ENCODE results near the gene HLX.

HLX gene

GRCh38 chr1:220882061-220882891 lies 3.0 kb downstream of the HLX start:
- DNase-seq (ENCODE audit: low read depth) = no peak

- no peak for DNase-seq (ENCODE audit: low read depth)
Observed at GRCh38 chr1:220884109-220884980, 5.1 kb downstream of the HLX start.

GRCh38 chr1:220884981-220885918 lies 6.0 kb downstream of the HLX start:
- no peak for DNase-seq (ENCODE audit: low read depth)

- no peak for DNase-seq (ENCODE audit: low read depth)
Observed at GRCh38 chr1:220885971-220886370, 6.7 kb downstream of the HLX start.

GRCh38 chr1:220886470-220887201 lies 7.4 kb downstream of the HLX start:
- no peak for DNase-seq (ENCODE audit: low read depth)

GRCh38 chr1:220887202-220887519 lies 7.9 kb downstream of the HLX start:
- no peak for DNase-seq (ENCODE audit: low read depth)

- no peak for DNase-seq (ENCODE audit: low read depth)
Observed at GRCh38 chr1:220887520-220888416, 8.5 kb downstream of the HLX start.

GRCh38 chr1:220888417-220888986 lies 9.3 kb downstream of the HLX start:
- no peak for DNase-seq (ENCODE audit: low read depth)

- no peak for DNase-seq (ENCODE audit: low read depth)
Observed at GRCh38 chr1:220889333-220889732, 10.1 kb downstream of the HLX start.

GRCh38 chr1:220889848-220890287 lies 10.6 kb downstream of the HLX start:
- DNase-seq (ENCODE audit: low read depth) = no peak

GRCh38 chr1:220890602-220891001 lies 11.4 kb downstream of the HLX start:
- DNase-seq (ENCODE audit: low read depth) = no peak

GRCh38 chr1:220891224-220892085 lies 12.2 kb downstream of the HLX start:
- no peak for DNase-seq (ENCODE audit: low read depth)

GRCh38 chr1:220892086-220892376 lies 12.8 kb downstream of the HLX start:
- DNase-seq (ENCODE audit: low read depth) = no peak

- DNase-seq (ENCODE audit: low read depth) = no peak
Observed at GRCh38 chr1:220892997-220893700, 13.9 kb downstream of the HLX start.

- DNase-seq (ENCODE audit: low read depth) = no peak
Observed at GRCh38 chr1:220893701-220894024, 14.4 kb downstream of the HLX start.

GRCh38 chr1:220894025-220894923 lies 15.0 kb downstream of the HLX start:
- DNase-seq (ENCODE audit: low read depth) = no peak

- no peak for DNase-seq (ENCODE audit: low read depth)
Observed at GRCh38 chr1:220894924-220895256, 15.6 kb downstream of the HLX start.

- DNase-seq (ENCODE audit: low read depth) = no peak
Observed at GRCh38 chr1:220895412-220895946, 16.2 kb downstream of the HLX start.

Measured in activated T-cell treated with anti-CD3 and anti-CD28 coated beads for 24 hours (primary cell).